Erythroblast (primary cell): Measurements from ENCODE around the gene LHFPL3.

Source experiments
- GATA1 ChIP-seq: IDR thresholded peaks from 2 replicates; pipeline ENCODE4 v1.6.1; 2011; ENCODE audit warnings: low read depth, mild to moderate bottlenecking, control low read depth, low read length, moderate library complexity
- POLR2A ChIP-seq: IDR thresholded peaks from 2 replicates; pipeline ENCODE4 v1.6.1; 2011; ENCODE audit warnings: mild to moderate bottlenecking, low read length

DNA sequence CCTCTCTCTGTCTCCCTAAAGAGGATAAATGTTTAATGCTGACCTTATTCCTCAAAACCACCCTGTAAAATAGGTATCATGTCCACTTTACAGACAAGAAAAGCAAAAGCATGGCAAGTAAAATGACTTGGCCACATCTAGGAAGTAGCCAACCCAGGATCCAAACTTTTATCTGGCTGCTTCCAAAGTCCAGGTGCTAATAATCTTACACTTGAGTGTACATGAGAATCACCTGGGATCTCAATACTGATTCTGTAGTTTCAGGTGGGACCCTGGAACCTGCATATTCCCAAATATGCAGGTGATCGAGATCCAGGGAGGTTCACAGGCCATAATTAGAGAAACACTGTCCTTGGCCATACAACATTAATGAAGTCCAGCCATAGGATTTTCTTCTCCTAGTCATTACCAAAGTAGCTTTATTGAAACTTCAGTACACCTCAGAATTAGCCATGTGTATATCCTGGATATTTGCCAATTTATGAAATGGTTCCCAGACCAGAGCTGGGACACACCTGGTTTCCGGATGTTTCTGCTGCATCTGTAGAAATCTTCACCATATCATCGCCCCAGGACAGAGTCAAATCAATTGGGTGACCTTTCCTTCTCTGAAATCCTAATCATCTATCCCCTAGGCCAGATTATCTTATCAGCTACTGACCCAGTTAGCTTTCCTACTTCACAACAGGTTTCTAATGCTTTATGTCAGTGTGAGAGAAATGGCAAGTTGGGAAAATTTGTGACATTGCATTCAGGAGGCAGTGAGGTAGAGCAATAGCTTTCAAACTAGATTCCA is 566.5 kb downstream of the LHFPL3 start:
- no peak for TF ChIP-seq POLR2A
- TF ChIP-seq GATA1 = no peak
